Hematopoietic multipotent progenitor cell treated with erythropoietin and hydrocortisone succinate and interleukin-3 and kit ligand, for 6 days (in vitro differentiated cells): ENCODE measurements around the gene ANXA1.

Experiments used
- DNase-seq: peaks from one replicate; pipeline ENCODE4 v3.0.0-alpha.2; 2015

ANXA1 gene

DNA sequence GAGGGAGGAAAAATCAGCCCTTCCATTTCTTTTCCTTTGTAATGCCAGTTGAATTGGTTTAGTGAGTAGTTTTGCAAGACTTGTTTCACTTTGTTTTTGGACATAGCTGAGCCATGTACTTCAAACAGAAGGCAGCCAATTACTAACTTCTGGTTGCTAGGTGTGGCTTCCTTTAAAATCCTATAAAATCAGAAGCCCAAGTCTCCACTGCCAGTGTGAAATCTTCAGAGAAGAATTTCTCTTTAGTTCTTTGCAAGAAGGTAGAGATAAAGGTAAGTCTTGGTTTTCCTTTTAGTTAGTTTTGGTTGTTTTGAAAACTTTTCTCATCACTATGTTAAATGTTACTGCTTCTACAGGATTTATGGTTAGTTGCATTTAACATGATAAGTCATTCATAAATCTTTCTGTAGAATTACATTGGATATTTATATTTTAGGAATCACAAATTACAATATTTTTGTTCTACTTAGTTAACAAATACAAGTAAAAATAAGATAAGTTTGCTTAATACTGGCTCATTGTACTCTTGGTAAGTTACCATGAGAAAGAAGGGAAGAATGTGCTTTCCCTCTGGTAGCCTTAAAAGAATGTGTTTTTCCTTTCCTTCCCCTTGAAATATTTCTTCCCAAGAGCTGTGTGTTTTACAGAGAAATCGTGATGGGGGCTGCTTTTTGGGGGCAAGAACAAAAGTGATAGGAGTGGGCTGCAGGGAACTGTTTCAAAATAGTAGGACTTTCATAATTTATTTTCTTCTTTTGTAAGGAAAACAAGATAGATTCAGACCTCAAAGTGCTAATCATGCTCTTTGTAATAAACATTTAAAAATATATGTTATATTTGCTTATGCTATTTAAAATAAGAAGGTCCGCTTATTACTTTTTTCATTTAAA, at the start of gene ANXA1:
Gene ANXA1 (plus strand): TSS at position 213 of the 890 bp plus-strand sequence. CDS start 6,671 bp downstream, outside the sequence.
- peak; percentile 77 for DNase-seq

GRCh38 chr9:73104342-73104741, 47.3 kb upstream of the ANXA1 start:
- DNase-seq, result no peak

GRCh38 chr9:73104921-73105320, 46.7 kb upstream of the ANXA1 start:
- no peak for DNase-seq

- DNase-seq, result peak; percentile 81
These were observed 44.1 kb upstream of the ANXA1 start for GRCh38 chr9:73107489-73108069.

GRCh38 chr9:73114058-73114457, 37.6 kb upstream of the ANXA1 start:
- DNase-seq, result no peak

DNA sequence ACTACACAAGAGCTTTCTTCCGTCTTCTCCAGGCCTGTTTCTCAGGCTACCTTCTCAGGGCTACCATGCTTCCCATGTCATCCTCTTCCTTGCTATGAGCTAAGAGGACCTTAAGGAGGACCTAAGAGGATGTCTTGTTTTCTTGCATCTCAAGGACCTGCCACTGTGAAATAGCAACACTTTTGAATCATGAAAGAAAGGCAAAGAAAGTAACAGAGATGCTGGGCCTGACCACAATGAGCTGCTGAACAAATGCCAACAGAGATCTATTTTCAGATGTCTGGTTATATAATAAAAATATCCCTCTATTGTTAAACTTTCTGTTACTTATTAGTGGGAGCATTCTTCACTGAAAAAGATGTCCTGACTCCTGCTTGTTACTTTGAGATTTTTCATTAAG, 36.7 kb upstream of the ANXA1 start:
- no peak for DNase-seq

- no peak for DNase-seq
These were observed 35.6 kb upstream of the ANXA1 start for GRCh38 chr9:73116031-73116430.

DNA sequence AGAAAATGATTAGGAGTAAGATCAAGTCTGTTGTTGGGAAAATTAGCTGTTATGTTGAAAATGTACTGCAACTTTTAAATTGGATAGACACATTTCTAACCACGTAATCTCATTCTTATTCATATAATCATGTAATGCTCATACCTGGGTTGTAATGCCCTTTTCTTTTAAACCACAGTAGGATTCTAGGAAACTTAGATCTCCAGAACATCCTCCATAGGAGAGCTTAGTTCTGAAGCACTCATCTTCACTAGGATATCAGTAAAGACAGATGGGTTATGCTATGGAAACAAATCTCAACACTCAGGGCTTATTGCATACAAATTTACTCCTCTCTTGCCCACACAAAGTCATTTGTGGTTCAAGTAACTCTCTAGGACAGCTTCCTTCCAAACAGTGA, 34.8 kb upstream of the ANXA1 start:
- DNase-seq, result no peak

GRCh38 chr9:73118286-73118685, 33.4 kb upstream of the ANXA1 start:
- no peak for DNase-seq

DNA sequence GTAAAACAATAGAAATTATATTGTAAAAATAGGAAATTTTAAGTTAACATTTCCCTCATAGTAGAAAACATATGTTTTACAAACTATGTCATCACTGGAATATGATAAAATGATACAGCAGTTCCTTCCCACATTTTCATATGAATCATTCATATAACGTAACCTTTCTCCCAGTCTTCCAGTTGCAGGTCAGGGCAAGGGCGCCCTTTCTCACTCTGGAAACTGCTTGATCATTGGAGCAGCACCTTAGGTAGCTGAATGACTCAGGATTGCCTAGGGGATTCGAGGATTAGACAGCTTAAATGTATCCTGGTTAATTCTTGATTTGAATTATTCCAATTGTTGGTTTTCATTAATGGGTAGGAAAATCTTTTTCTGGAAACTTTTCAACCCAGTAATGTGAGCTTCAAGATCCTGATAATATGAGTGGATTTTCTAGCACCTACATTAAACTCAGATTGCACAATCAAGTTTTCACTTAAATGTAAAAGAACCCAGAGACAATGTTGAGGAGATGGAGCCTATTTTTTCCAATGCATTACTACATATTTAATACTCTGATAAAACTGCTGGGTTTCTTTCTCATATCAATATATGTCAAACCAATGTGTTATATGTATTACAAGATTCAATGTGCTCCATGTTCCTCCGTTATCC, 32.6 kb upstream of the ANXA1 start:
- DNase-seq, result no peak

- no peak for DNase-seq
These were observed 30.2 kb upstream of the ANXA1 start for GRCh38 chr9:73121375-73121935.

DNA sequence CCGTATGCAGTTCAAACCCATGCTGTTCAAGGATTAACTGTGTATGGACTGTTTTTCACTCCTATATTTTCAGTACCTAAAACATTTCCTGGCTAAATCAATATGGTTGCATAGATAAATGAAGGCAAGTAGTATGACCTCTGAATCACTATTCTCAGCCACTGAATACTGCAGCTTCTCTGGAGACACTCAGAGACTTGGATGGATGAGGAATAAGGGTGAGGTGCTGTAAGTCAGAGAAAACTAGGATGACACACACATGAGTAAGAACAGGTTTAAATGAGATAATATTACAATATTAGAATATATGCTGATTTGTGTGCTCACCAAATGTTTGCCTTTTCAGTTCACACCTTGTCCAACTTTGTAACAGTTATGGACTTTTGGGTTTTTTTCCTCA, 26.0 kb upstream of the ANXA1 start:
- no peak for DNase-seq

DNA sequence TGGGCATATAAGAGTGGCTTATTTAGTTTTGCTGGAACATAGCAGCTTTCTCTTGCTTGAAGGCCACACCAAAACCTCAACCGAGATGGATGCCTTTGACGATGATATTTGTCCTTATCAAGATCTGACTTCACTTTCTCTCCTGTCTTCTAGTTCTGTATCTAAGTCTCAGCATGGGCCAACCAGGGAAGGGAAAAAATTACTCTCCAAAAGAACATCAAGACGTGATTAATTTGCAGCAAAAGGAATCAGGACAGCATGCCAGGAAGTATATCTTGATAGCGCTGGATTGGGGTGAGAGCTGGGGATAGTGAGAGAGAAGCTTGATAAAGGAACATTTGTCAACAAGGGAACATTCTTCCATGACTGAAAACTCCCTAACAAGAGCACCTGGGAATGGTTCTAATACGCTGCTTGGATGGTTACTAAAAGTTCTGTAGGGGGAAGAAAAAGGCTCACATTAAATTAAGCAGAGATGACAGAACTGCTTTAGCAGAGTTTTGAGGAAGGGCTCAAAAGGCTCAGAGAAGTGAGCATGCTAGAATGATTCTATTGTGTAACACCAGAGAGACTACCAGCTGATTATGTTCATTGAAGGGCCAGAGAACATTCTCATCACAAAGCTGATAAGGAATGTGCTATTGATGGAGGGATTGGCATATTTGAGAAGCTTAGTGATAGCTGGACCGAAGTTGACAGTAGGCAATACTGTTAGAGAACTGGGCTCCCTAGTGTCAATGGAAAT, 21.6 kb upstream of the ANXA1 start:
- peak; percentile 47 for DNase-seq

- DNase-seq, result no peak
These were observed 20.2 kb upstream of the ANXA1 start for GRCh38 chr9:73131461-73131860.

DNA sequence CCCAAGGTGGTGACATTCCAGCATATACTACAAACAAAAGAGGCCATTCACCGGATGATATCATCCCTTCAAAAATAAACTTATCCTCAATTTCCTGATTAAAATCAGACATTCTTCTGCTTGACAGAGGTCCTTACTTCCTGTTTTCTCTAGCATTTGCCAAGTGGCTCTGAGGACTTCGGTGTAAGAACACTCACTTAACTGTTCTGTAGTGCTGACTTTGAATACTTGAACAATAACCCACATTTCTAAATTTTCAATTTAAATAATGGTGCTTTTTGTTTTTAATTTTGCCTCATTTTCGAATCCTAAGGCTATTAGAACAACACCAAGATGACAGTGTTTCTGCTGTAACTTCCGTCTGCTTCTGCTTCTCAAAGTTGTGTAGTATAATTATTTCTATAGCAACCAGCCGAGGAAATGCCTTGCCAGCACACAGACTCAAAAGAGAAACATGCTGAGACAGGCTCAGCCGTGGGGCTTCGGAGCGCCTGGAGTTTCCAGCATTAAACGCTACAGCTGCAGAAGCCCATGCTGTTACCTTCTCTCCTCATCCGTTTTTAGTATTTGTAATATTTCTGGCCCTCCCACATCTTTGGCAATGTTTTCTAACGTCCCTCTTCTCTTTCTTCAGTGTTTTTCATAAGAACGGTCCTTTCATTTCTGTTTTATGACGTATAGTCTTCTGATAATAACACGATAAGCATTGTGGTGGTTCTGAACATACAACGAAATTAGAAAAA, 19.5 kb upstream of the ANXA1 start:
- peak; percentile 83 for DNase-seq

DNA sequence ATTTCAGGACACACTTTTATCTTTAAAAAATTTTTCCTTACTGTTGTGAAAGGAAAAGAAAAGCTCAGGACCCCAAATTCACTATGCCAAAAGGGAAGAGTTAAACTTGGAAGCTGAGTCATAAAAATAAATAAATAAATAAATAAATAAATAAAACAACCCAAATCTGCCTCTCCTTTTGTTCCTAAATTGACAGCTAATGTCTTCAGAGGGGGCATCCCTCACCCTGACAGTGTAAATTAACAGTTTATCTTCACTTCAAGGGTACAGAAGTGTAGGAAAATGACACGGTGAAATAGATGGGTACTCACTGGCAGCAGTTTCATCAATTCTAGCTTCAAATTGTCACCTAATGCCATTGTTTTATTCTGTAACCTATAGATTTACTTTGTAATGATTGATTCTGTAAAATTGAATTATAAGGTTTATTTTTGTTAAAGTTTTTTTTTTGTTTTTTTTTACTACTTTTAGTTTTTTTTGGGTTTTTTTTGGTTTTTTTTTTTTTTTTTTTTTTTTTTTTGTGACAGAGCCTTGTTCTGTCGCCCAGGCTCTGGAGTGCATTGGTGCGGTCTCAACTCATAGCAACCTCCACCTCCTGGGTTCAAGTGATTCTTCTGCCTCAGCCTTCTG, 18.5 kb upstream of the ANXA1 start:
- DNase-seq, result peak; percentile 48

DNA sequence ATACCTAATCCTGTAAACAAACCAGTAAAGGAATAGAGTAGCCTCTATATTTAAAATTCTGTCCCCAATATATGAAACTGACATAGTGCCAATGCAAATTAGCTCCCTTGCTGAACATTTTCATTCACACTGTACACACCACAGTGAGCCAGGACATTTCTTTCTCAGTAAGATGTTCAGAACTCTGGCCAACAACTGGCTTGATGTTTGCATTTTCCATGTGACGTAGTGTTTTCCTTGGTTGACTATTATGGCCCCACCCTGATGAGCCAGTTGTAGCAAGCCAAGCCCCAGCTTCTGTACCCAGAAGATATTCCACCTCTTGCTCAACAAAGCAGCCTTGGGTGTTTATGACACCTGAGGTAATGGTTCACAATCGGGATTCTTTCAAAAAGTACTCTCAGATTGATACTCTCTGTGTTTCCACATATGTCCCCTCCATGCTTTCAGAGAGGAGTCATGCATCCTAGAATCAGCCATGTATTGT, 17.7 kb upstream of the ANXA1 start:
- no peak for DNase-seq

GRCh38 chr9:73135394-73135793, 16.3 kb upstream of the ANXA1 start:
- DNase-seq, result no peak

GRCh38 chr9:73137286-73137899, 14.3 kb upstream of the ANXA1 start:
- DNase-seq, result no peak

DNA sequence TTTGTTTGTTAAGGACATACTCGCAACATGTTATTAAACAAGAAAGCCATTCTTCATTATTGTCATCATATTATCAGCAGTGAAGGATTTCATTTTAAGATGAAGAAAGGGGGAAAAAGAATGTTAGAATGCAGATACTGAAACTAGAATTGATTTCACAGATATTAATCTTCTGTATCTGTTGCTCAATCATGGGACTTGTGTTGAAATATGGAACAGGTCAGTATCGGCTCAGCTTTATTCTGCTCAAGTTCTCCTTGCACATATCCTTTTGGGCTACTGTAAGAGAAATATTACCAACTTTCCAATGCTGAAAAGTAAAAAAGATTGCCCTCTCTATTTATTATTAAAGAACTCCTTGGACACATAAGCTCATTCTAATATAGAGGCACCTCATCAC, 13.8 kb upstream of the ANXA1 start:
- DNase-seq, result no peak

GRCh38 chr9:73138516-73138915, 13.1 kb upstream of the ANXA1 start:
- DNase-seq, result no peak
